ENCODE results near the gene ARHGEF10L. TPM values are rescaled to one million over a fixed set of nuclear protein-coding genes. Genes with fewer than 3 reads are reported as not detected.

The ARHGEF10L gene
- total RNA-seq, 1 experiment from 2014 or later: 11.2 TPM

DNA sequence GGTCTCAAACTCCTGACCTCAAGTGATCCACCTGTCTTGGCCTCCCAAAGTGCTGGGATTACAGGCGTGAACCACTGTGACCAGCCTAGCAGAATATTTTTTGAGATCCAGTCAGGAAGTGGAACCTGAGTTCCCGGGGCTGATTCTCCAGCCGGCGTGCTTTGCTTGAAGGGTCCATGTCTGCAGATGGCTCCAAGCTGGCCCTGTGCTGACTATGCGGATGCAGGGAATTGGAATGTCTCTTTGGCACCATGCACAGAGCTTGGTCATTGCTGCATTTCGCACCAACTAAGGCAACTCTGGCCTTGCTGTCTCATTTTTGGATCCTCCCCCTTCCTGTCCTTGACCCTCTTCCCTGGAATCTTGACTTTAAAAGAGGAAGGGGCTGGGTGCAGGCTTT, 28.1 kb downstream of the ARHGEF10L start:
- H3K27me3 ChIP-seq (ENCODE audit: low read length): no peaks in the 10 kb centered on the region
- ATAC-seq (no peak), DNase-seq (no peak)
- intact Hi-C loops (cut with micrococcal nuclease): loop anchor here (5.0 kb wide), 1 partner anchor 125 kb away; no protein-coding TSS in a partner anchor
- TF ChIP-seq, protein P1, sequence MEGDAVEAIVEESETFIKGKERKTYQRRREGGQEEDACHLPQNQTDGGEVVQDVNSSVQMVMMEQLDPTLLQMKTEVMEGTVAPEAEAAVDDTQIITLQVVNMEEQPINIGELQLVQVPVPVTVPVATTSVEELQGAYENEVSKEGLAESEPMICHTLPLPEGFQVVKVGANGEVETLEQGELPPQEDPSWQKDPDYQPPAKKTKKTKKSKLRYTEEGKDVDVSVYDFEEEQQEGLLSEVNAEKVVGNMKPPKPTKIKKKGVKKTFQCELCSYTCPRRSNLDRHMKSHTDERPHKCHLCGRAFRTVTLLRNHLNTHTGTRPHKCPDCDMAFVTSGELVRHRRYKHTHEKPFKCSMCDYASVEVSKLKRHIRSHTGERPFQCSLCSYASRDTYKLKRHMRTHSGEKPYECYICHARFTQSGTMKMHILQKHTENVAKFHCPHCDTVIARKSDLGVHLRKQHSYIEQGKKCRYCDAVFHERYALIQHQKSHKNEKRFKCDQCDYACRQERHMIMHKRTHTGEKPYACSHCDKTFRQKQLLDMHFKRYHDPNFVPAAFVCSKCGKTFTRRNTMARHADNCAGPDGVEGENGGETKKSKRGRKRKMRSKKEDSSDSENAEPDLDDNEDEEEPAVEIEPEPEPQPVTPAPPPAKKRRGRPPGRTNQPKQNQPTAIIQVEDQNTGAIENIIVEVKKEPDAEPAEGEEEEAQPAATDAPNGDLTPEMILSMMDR (conservative IDR thresholded peaks at IDR 0.05; ENCODE audit: low read depth, low read length): no peak
- TF ChIP-seq EZH2phosphoT487 (IDR thresholded peaks at IDR 0.05; ENCODE audit: borderline replicate concordance, low read length) (no peak), EZH2 (IDR thresholded peaks at IDR 0.05; ENCODE audit: low read length, unreplicated experiment) (no peak)
- H2AFZ ChIP-seq (ENCODE audit: low read length): no peak overlapping the region
- H3K79me2 ChIP-seq (ENCODE audit: low read length): peaks cover 54% of the 10 kb centered on the region
- H3K36me3 ChIP-seq (ENCODE audit: low read depth, low read length): no peaks in the 10 kb centered on the region
- H3K9ac ChIP-seq (ENCODE audit: low read length): no peak overlapping the region
- POLR2A ChIA-PET (ENCODE audit: unreplicated experiment): no interaction called here
- CTCF ChIA-PET: no interaction called here
- H3K9me2 ChIP-seq (replicated peaks; ENCODE audit: low read length): no peaks in the 10 kb centered on the region
- peaks cover 22% of the 10 kb centered on the region for H3K4me1 ChIP-seq (ENCODE audit: insufficient read depth, low read length)
- H3K9me3 ChIP-seq (ENCODE audit: low read length): no peaks in the 10 kb centered on the region
- H4K20me1 ChIP-seq (ENCODE audit: low read length): no peaks in the 10 kb centered on the region
- BruUV-seq (replicated peaks): no TSS peak
- no peak overlapping the region for H3K4me2 ChIP-seq (ENCODE audit: low read length)
- H3F3A ChIP-seq (ENCODE audit: low read length, unreplicated experiment): no peaks in the 10 kb centered on the region
- H3K4me3 ChIP-seq (ENCODE audit: low read length): no peak overlapping the region
- no peak overlapping the region for H3K27ac ChIP-seq (ENCODE audit: low read length)

DNA sequence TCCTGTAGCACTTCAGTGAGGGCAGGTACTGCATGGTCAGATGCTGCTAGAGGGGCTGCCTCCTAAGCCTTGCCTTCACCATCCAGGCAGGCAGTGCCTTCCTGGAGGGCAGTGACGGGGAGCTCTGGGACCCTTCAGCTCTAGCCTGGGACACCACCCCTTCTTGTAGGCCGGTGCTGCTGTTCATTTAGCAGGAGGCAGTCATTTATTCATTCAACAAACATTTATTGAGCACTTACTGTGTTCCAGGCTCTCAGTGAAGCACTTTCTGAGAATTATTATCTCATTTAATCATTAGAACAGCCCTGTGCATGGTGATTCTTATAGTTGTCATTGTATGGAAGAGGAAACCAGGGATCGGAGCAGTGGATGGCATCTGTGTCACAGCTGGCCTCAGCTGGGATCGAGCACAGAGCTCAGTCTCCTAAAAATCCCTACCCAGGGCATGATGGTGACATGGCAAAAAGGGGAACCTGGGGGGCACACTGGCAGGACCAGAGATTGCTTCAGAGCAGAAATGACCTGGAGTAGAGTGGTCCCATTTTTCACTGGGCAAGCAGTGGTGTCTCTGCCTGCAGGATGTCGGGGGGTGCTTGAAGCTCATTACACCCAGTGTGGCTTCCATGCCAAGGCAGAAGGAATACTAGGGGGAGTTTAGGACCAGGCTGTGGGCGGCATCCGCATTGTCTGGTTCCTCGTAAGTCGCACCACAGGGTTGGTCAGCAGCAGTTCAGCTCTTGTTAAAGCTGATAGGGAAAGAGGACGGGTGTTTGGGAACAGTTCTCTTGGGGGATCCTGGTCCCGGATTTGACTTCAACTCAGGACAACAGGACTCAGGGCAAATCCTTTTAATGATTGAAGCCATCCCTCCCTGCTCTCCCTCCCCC, 28.8 kb downstream of the ARHGEF10L start:
- DNase-seq (no peak), ATAC-seq (no peak)
- Histone ChIP-seq H3K4me3 (ENCODE audit: low read length) (no peak overlapping the region), H3K4me2 (ENCODE audit: low read length) (no peak overlapping the region), H3K27me3 (ENCODE audit: low read length) (no peaks in the 10 kb centered on the region), H2AFZ (ENCODE audit: low read length) (no peak overlapping the region), H4K20me1 (ENCODE audit: low read length) (no peaks in the 10 kb centered on the region), H3K4me1 (ENCODE audit: insufficient read depth, low read length) (peaks cover 19% of the 10 kb centered on the region), H3K27ac (ENCODE audit: low read length) (peak overlapping the region; percentile 97), H3K9ac (ENCODE audit: low read length) (peak overlapping the region; percentile 90; the same call in 1 of the 2 replicates), H3K9me3 (ENCODE audit: low read length) (no peaks in the 10 kb centered on the region), H3K36me3 (ENCODE audit: low read depth, low read length) (no peaks in the 10 kb centered on the region), H3K9me2 (replicated peaks; ENCODE audit: low read length) (no peaks in the 10 kb centered on the region), H3F3A (ENCODE audit: low read length, unreplicated experiment) (no peaks in the 10 kb centered on the region), H3K79me2 (ENCODE audit: low read length) (peaks cover 47% of the 10 kb centered on the region)
- ChIA-PET POLR2A (ENCODE audit: unreplicated experiment) (no interaction called here), CTCF (interaction anchor here (0.5 kb wide), 1 partner anchor 453 kb away, joined by 3 read pairs; no protein-coding TSS in a partner anchor)
- no TSS peak for BruUV-seq (replicated peaks)
- intact Hi-C loops (cut with micrococcal nuclease): loop anchor here (5.0 kb wide), 1 partner anchor 126 kb away; no protein-coding TSS in a partner anchor
- TF ChIP-seq EZH2 (IDR thresholded peaks at IDR 0.05; ENCODE audit: low read length, unreplicated experiment) (no peak), EZH2phosphoT487 (IDR thresholded peaks at IDR 0.05; ENCODE audit: borderline replicate concordance, low read length) (no peak)
- TF ChIP-seq, protein P1 (conservative IDR thresholded peaks at IDR 0.05; ENCODE audit: low read depth, low read length): no peak

Measured in PC-3 (cell line).